Activated naive CD8-positive, alpha-beta T cell treated with anti-CD3 and anti-CD28 coated beads, Interleukin-2, amount 10 ng/mL, durations not matched to agents 7 days and 5 days (primary cell): ENCODE data around the gene PRSS8. TPM values are rescaled to one million over a fixed set of nuclear protein-coding genes. Genes with fewer than 3 reads are reported as not detected.

Experiments
- ATAC-seq: fragments of 150-1000 bp; cut with Tn5 transposase; one replicate; pipeline ENCODE4 v1.10.0; 2021; ENCODE audit warnings: low read depth, moderate library complexity
- POLR2A ChIA-PET: fragments of 350-600 bp; sonication (Branson Sonifier 250); formaldehyde crosslinking; loops from one replicate; lab custom pipeline; 2021; ENCODE audit warnings: antibody characterized with exemption; lab: Charles Lee
- DNase-seq: peaks from one replicate; pipeline ENCODE4 v3.0.0; 2021
- H3K27ac Mint-ChIP-seq: one replicate; pipeline ENCODE4 v1.8.0; 2022; ENCODE audit warnings: mild to moderate bottlenecking, mixed read lengths
- H3K27me3 Mint-ChIP-seq: one replicate; pipeline ENCODE4 v1.8.0; 2022; ENCODE audit warnings: mild to moderate bottlenecking, moderate library complexity, mixed read lengths
- H3K36me3 Mint-ChIP-seq: one replicate; pipeline ENCODE4 v1.8.0; 2021; ENCODE audit warnings: mild to moderate bottlenecking, mixed read lengths
- H3K4me1 Mint-ChIP-seq: one replicate; pipeline ENCODE4 v1.8.0; 2021; ENCODE audit warnings: mixed read lengths
- H3K4me3 Mint-ChIP-seq: one replicate; pipeline ENCODE4 v1.8.0; 2022; ENCODE audit warnings: mild to moderate bottlenecking, moderate library complexity, mixed read lengths
- H3K9me3 Mint-ChIP-seq: one replicate; pipeline ENCODE4 v1.8.0; 2021; ENCODE audit warnings: mixed read lengths
- total RNA-seq, 2 experiments: library from RNA; stranded (reverse); gene quantifications; one replicate each; pipeline ENCODE4 v1.2.3, GENCODE V29; 2021

The PRSS8 gene
- total RNA-seq, 2 experiments from 2014 or later = not detected

DNA sequence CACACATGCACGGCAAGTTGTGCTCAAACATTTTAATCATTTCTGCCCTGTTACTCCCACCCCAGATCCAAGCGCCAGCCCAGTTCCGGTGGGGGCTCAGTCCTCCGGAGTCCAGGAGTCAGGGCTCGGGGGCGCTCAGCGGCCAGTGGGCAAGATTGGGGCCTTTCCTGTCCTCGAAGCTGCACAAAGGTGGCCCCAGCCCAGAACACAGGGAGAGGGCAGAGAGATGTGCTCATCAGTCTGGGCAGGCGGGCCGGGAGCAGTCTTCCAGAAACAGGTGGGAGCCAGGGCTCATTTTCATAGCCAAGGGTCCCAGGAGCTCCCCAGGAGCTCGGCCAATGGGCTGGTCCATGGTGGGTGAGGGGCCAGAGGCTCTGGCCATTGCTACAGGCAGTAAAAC is 4.1 kb downstream of the PRSS8 start:
- H3K36me3 Mint-ChIP-seq = peaks cover under 1% of the 10 kb centered on the region
- DNase-seq = no peak
- H3K27ac Mint-ChIP-seq = no peak overlapping the region
- no peaks in the 10 kb centered on the region for H3K27me3 Mint-ChIP-seq
- ATAC-seq = no peak
- POLR2A ChIA-PET = interaction anchor here (3.9 kb wide), 1 partner anchor 14 kb away, joined by 12 read pairs; the partner anchor contains the start of gene KAT8
- H3K4me1 Mint-ChIP-seq = peaks cover 5% of the 10 kb centered on the region
- H3K4me3 Mint-ChIP-seq = no peak overlapping the region
- H3K9me3 Mint-ChIP-seq = no peaks in the 10 kb centered on the region

DNA sequence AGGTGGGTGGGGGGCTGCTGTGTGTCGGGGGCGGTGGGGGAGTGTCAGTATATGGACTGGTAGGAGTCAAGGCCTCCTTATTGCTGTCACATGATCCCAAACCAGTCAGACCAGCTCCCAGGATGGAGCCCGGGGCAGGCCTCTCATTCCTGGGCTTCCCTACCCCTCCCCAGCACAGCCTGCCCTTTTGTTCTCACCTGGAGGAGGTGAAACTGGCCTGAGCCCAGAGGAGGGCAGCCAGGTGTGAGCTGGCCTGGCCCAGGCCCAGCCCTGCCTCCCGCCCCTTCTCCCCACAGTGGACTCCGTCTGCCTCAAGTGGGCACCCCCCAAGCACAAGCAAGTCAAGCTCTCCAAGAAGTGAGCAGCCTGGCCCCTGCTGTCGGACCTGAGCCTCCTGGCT is 4.6 kb downstream of the PRSS8 start:
- Mint-ChIP-seq H3K4me1 (peaks cover 5% of the 10 kb centered on the region), H3K27ac (no peak overlapping the region), H3K4me3 (no peak overlapping the region), H3K9me3 (no peaks in the 10 kb centered on the region), H3K36me3 (peaks cover 4% of the 10 kb centered on the region), H3K27me3 (no peaks in the 10 kb centered on the region)
- ATAC-seq = no peak
- POLR2A ChIA-PET = interaction anchor here (3.9 kb wide), 1 partner anchor 14 kb away, joined by 12 read pairs; the partner anchor contains the start of gene KAT8
- no peak for DNase-seq

DNA sequence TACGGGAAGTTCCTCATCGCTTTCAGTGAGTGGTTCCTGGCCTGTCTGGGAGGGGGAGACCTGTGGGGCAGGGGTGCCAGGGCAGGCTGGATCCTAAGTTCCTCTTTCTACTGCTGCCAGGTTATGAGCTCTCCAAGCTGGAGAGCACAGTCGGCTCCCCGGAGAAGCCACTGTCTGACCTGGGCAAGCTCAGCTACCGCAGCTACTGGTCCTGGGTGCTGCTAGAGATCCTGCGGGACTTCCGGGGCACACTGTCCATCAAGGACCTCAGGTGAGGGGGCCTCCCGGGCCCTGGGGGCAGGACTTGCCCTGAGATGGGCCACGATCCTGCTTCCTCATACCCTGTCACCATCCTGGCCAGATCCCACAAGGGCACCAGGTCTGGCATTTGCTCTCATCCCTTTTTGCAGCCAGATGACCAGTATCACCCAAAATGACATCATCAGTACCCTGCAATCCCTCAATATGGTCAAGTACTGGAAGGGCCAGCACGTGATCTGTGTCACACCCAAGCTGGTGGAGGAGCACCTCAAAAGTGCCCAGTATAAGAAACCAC is 5.1 kb downstream of the PRSS8 start:
- H3K27ac Mint-ChIP-seq = no peak overlapping the region
- no peak for DNase-seq
- H3K9me3 Mint-ChIP-seq = no peaks in the 10 kb centered on the region
- peaks cover 4% of the 10 kb centered on the region for H3K36me3 Mint-ChIP-seq
- H3K4me1 Mint-ChIP-seq = peaks cover 5% of the 10 kb centered on the region
- no peak for ATAC-seq
- H3K27me3 Mint-ChIP-seq = no peaks in the 10 kb centered on the region
- POLR2A ChIA-PET = interaction anchor here (1.0 to 3.9 kb wide), 2 partner anchors 12 to 13 kb away, joined by 3 to 12 read pairs; partner anchors contain the start of gene KAT8
- no peak overlapping the region for H3K4me3 Mint-ChIP-seq

DNA sequence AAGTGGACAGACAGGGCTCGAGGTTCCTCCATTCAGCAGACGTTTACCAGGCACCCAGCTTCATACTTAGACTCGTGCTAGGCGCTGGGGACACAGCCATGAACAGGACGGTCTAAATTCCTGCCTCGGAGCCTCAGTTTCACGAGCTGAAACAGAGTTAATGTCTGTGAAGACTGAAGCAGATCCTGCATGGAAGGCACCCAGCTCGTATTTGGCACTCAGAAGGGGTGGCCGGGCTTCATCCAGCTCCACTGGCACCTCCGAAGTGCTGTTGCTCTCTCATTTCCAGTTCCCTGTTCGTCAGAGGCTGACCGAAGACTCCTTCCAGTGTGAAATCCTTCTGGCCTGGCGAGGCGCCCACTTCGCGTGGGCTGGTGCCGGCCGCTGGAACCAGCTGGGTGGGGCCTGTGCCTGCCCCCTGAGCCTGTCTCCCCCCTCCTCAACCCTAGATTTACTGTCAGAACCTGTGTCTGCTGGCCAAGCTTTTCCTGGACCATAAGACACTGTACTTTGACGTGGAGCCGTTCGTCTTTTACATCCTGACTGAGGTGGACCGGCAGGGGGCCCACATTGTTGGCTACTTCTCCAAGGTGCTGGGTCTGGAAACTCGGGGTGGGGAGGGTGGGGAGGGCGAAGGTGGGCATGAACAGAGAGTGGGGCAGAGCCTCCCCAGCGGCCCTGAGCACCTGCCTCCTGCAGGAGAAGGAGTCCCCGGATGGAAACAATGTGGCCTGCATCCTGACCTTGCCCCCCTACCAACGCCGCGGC is 5.8 kb downstream of the PRSS8 start:
- peaks cover 4% of the 10 kb centered on the region for H3K36me3 Mint-ChIP-seq

DNA sequence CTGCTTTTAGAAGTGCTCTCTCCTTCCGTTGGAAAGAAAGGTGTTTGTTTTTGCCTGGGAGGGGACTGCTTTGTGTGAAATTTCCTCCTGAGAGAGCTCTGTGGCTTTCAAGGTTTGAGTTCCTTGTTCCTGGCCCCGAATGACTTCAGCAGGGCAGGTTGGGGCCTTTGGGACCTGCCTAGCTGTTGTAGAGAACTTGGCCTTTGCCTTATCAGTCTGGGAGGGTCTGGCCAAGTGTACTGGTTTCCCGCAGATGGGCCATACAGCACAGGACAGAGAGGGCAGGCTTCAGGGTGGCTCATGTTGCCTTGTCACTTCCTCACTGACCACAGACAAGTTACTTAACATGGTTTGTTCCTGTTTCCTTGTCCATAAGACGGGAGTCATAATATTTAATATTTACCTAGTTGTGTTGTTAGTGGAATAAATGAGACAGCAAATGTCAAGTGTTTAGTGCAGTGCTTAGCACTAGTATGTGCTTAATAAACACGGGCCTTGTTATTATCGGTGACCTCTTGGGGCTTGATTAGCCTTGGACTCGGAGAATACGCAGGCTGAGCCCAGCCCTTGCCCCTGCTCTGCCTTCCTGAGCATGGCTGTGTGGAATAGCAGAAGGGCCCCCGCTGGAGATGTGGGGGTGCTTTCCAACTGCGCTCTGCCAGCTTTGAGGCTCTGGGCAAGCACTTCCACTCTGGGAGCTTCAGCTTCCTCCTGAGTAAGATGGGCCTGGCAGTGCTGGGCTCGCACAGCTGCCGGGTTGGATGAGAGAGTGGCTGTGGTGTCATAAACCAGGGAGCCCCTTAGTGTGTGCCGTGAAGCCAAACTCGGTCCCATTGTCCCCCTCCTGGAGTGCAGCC is 6.6 kb downstream of the PRSS8 start:
- peak overlapping the region; percentile 70 for H3K27ac Mint-ChIP-seq
- peaks cover 4% of the 10 kb centered on the region for H3K36me3 Mint-ChIP-seq
- H3K27me3 Mint-ChIP-seq = no peaks in the 10 kb centered on the region
- ATAC-seq = peak; percentile 25
- H3K4me1 Mint-ChIP-seq = peaks cover 5% of the 10 kb centered on the region
- H3K9me3 Mint-ChIP-seq = no peaks in the 10 kb centered on the region
- no peak for DNase-seq
- POLR2A ChIA-PET = interaction anchor here (1.0 to 3.9 kb wide), 2 partner anchors 12 to 13 kb away, joined by 3 to 12 read pairs; partner anchors contain the start of gene KAT8
- no peak overlapping the region for H3K4me3 Mint-ChIP-seq

More for the DNA sequence above, 5.8 kb downstream of the PRSS8 start:
- ATAC-seq (no peak), DNase-seq (no peak)
- no peak overlapping the region for H3K4me3 Mint-ChIP-seq
- H3K9me3 Mint-ChIP-seq = no peaks in the 10 kb centered on the region
- no peaks in the 10 kb centered on the region for H3K27me3 Mint-ChIP-seq
- H3K4me1 Mint-ChIP-seq = peaks cover 5% of the 10 kb centered on the region
- POLR2A ChIA-PET = interaction anchor here (1.0 to 3.9 kb wide), 2 partner anchors 12 kb away, joined by 3 to 12 read pairs; partner anchors contain the start of gene KAT8
- no peak overlapping the region for H3K27ac Mint-ChIP-seq

DNA sequence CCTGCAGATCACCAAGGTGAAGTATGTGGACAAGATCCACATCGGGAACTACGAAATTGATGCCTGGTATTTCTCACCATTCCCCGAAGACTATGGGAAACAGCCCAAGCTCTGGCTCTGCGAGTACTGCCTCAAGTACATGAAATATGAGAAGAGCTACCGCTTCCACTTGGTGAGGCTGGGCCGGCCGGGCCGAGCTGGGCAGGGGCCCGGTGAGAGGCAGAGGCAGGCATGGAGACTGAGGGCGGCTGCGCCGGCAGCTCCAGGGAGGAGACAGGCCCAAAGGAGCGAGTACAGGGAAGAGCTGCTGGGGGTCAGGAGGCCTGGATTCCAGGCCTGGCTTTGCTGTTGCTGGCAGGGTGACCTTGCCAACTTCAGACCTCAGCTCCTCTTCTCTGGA is 8.3 kb downstream of the PRSS8 start:
- peaks cover 10% of the 10 kb centered on the region for H3K36me3 Mint-ChIP-seq
- peaks cover 5% of the 10 kb centered on the region for H3K4me1 Mint-ChIP-seq
- no peak overlapping the region for H3K4me3 Mint-ChIP-seq
- H3K27ac Mint-ChIP-seq = no peak overlapping the region
- POLR2A ChIA-PET = interaction anchor here (1.9 kb wide), 1 partner anchor 10 kb away, joined by 6 read pairs; the partner anchor contains the start of gene KAT8
- H3K27me3 Mint-ChIP-seq = no peaks in the 10 kb centered on the region
- DNase-seq (no peak), ATAC-seq (no peak)
- no peaks in the 10 kb centered on the region for H3K9me3 Mint-ChIP-seq

DNA sequence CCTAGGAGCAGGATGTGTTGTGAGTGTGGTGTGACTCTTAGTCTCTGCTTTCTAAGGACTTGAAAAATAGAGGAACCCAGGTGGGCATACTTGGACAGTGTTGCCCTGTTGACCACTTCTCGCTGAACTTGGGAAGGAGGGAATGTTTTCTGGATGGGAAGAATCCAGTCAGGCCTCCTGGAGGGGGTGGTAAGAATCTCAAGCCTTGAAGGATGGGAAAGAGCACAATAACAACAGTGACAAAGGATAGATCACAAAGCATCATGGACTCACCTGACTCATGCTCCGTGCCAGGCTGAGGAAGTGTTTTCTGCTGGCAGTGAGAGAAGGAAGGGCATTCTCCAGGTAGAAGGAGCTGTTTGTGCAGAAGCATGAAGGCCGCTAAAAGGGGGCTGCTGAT is 9.7 kb downstream of the PRSS8 start:
- ATAC-seq = no peak
- no peaks in the 10 kb centered on the region for H3K9me3 Mint-ChIP-seq
- DNase-seq = no peak
- no peak overlapping the region for H3K27ac Mint-ChIP-seq
- H3K36me3 Mint-ChIP-seq = peaks cover 18% of the 10 kb centered on the region
- no peak overlapping the region for H3K4me3 Mint-ChIP-seq
- no peaks in the 10 kb centered on the region for H3K27me3 Mint-ChIP-seq
- H3K4me1 Mint-ChIP-seq = peaks cover 5% of the 10 kb centered on the region
- POLR2A ChIA-PET = interaction anchor here (0.8 to 1.9 kb wide), 2 partner anchors 8 to 176 kb away, joined by 3 to 6 read pairs; partner anchors contain the start of gene KAT8

DNA sequence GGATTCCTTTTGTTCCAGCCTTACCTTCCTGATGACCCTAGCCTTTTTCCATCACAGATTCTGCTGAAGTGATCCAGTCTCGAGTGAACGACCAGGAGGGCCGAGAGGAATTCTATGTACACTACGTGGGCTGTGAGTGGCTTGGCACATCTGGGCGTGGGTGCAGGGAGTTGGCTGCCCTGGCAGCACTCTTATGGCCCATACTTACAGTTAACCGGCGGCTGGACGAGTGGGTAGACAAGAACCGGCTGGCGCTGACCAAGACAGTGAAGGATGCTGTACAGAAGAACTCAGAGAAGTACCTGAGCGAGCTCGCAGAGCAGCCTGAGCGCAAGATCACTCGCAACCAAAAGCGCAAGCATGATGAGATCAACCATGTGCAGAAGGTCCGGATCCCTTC is 15.4 kb downstream of the PRSS8 start:
- H3K36me3 Mint-ChIP-seq = peaks cover 16% of the 10 kb centered on the region
- DNase-seq = no peak
- no peak overlapping the region for H3K4me3 Mint-ChIP-seq
- no peak for ATAC-seq
- no peaks in the 10 kb centered on the region for H3K27me3 Mint-ChIP-seq
- no peak overlapping the region for H3K27ac Mint-ChIP-seq
- no peaks in the 10 kb centered on the region for H3K9me3 Mint-ChIP-seq
- POLR2A ChIA-PET = interaction anchor here (1.3 to 2.8 kb wide), 2 partner anchors 22 to 60 kb away, joined by 4 to 9 read pairs; partner anchors contain the start of gene FUS
- peaks cover 8% of the 10 kb centered on the region for H3K4me1 Mint-ChIP-seq

DNA sequence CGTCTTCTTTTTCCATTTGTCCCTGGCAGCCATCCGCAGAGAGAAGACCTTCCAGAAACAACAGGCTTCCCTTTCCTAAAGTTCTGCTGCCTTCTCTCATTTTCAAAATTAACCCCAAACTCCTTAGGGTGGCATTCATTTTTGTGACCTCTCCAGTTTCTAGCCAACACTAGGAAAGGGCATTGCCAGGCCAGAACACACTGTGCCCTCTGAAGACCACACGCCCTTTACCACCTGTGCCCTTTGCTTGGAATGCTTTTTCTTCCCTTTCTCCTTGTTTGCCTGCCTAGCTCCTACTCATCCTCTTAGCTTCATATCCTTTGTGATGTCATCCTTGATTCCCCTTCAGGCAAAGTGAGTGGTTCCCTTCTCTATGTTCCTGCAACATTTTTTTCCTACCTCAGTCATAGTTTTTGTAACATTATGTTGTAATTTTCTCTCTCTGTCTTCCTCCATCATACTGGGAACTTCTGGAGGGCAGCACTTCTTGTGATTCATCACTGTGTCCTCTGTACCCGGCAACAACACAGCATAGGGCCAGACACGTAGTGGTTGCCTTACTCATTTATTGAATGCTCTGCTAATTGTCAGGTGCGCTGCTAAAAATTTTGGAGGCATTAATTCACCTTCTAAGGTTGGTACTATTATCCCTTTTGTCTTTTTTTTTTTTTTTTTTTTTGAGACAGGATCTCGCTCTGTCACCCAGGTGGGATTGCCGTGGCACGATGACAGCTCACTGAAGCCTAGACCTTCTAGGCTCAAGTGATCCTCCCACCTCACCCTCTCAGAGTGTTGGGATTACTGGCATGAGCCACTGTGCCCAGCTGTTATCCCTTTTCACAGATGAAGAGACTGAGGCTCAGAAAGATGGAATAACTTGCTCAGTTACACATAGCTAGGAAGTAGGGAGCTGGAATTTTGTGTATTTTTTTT is 17.0 kb downstream of the PRSS8 start:
- no peak for ATAC-seq
- H3K27me3 Mint-ChIP-seq = no peaks in the 10 kb centered on the region
- POLR2A ChIA-PET = interaction anchor here (1.0 to 2.9 kb wide), 18 partner anchors 8 to 341 kb away, joined by 3 to 33 read pairs (median 6); partner anchors contain the start of genes ARMC5, BCKDK, FUS and PYCARD

DNA sequence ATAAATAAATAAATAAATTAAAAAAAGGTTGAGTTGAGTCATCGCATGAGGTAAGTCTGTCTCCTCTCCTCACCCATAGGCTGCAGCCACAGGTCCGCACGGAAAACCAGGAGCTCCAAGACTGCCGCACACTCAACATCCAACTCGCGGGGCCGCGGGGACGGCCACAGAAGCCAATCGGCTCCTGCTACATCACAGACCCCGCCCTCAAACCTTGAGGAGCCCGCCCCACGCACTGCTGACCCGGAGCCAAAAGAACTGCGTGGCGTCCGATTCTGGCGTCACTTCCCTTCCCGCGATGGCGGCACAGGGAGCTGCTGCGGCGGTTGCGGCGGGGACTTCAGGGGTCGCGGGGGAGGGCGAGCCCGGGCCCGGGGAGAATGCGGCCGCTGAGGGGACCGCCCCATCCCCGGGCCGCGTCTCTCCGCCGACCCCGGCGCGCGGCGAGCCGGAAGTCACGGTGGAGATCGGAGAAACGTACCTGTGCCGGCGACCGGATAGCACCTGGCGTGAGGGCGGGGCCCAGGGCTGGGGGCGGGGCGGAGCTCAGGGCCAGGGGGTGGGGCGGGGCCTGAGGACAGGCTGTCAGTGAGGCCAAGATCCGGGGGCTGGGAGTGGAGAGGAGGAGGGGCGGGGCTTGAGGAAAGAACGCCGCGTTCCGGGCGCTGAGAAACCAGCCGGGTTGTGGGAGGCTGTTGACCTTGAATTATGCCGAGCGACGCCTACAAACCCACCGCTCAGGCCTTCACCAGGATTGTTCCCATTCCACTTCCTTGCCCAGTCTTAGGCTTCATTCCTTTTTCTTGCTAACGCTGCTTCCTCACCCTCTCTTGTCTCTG is 17.9 kb downstream of the PRSS8 start, which contains the start of gene KAT8:
KAT8 (plus strand) TSS at position 281 of the 839 bp plus-strand sequence; CDS start at position 299, 18 bp downstream.
- POLR2A ChIA-PET = interaction anchor here (0.5 to 2.9 kb wide), 24 partner anchors 9 to 932 kb away, joined by 3 to 33 read pairs (median 4); partner anchors contain the start of genes ARMC5, BCKDK, FUS and PRSS8
- Mint-ChIP-seq H3K36me3 (peaks cover 15% of the 10 kb centered on the region), H3K4me1 (peaks cover 12% of the 10 kb centered on the region), H3K27me3 (no peaks in the 10 kb centered on the region), H3K27ac (peak within 1 kb of the TSS; percentile 87), H3K4me3 (peak within 1 kb of the TSS; percentile 87), H3K9me3 (no peaks in the 10 kb centered on the region)
- DNase-seq (peak; percentile 95), ATAC-seq (peak; percentile 94)

More for the DNA sequence above, 17.0 kb downstream of the PRSS8 start:
- peak overlapping the region; percentile 85 for H3K27ac Mint-ChIP-seq
- H3K4me3 Mint-ChIP-seq = peak overlapping the region; percentile 87
- peaks cover 15% of the 10 kb centered on the region for H3K36me3 Mint-ChIP-seq
- no peak for DNase-seq
- H3K9me3 Mint-ChIP-seq = no peaks in the 10 kb centered on the region
- peaks cover 12% of the 10 kb centered on the region for H3K4me1 Mint-ChIP-seq

DNA sequence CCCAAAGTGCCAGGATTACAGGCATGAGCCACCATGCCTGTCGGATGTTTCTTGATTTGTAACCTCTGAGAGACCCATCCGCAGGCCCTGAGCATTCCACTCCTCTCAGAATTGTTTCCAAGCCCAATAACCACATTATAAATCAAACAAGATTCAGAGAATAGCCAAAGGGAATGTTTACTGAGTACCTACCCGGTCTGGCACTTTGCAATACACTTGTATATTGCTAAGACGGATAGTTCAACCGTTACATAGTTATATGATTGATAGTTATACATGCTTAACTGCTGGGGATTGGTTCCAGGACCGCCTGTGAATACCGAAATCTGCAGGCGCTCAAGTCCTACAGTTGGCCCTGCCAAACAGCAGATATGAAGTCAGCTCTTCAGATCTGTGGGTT is 21.1 kb downstream of the PRSS8 start:
- Mint-ChIP-seq H3K27ac (peak overlapping the region; percentile 25), H3K4me3 (no peak overlapping the region), H3K36me3 (peaks cover 13% of the 10 kb centered on the region), H3K27me3 (no peaks in the 10 kb centered on the region), H3K4me1 (peaks cover 13% of the 10 kb centered on the region), H3K9me3 (no peaks in the 10 kb centered on the region)
- DNase-seq (no peak), ATAC-seq (no peak)
- POLR2A ChIA-PET = no interaction called here
